Esophagus muscularis mucosa (tissue), 4 donors: ENCODE measurements around the gene XYLT1.

ENCODE experiments used
- CTCF ChIP-seq, 3 experiments: fragments of 200-600 bp in 2 of 3; fragments of 450-650 bp in 1 of 3; sonication (generic) in 2 of 3; IDR thresholded peaks; one replicate each; pipeline ENCODE4 v1.5.1; 2017 to 2019; ENCODE audit warnings: antibody characterized with exemption in 3 of 3, mild to moderate bottlenecking in 2 of 3, moderate library complexity in 1 of 3
- EP300 ChIP-seq: sonication (generic); formaldehyde crosslinking; IDR thresholded peaks from one replicate; pipeline ENCODE4 v1.6.1; 2017; ENCODE audit warnings: antibody characterized with exemption
- POLR2A ChIP-seq: fragments of 450-650 bp; IDR thresholded peaks from one replicate; pipeline ENCODE4 v1.6.1; 2017; ENCODE audit warnings: antibody characterized with exemption, moderate library complexity, mild to moderate bottlenecking, low read depth

GRCh38 chr16:17231972-17232371, 238.8 kb downstream of the XYLT1 start:
- TF ChIP-seq EP300 (no peak), CTCF (IDR thresholded peaks at IDR 0.05) (no peak), POLR2A (no peak)
